Neutrophil (primary cell): ENCODE results near the gene ZNF554.

Experiments used
- H3K27ac ChIP-seq: fragments of 200-600 bp; sonication (generic); 2 replicates; pipeline ENCODE4 v1.5.1; 2016; ENCODE audit warnings: mild to moderate bottlenecking, moderate library complexity
- H3K27me3 ChIP-seq: fragments of 200-600 bp; sonication (generic); 2 replicates; pipeline ENCODE4 v1.6.0; 2016; ENCODE audit warnings: mild to moderate bottlenecking
- H3K36me3 ChIP-seq: fragments of 200-600 bp; sonication (generic); 2 replicates; pipeline ENCODE4 v1.5.1; 2017
- H3K4me1 ChIP-seq, 2 experiments: fragments of 200-600 bp in 1 of 2; sonication (generic) in 1 of 2; 1 replicate in 1 of 2; 2 replicates in 1 of 2; pipeline versions ENCODE4 v1.5.1 to v1.6.1; 2013 to 2016; ENCODE audit warnings: low read depth in 1 of 2, low read length in 1 of 2, mild to moderate bottlenecking in 1 of 2, moderate library complexity in 1 of 2; ENCODE audit not compliant: control insufficient read depth in 1 of 2, insufficient read depth in 1 of 2
- H3K4me3 ChIP-seq, 2 experiments: fragments of 200-600 bp in 1 of 2; sonication (generic) in 1 of 2; 1 replicate in 1 of 2; 2 replicates in 1 of 2; pipeline ENCODE4 v1.5.1; 2013 to 2016; ENCODE audit warnings: low read depth in 1 of 2, low read length in 1 of 2, mild to moderate bottlenecking in 1 of 2, moderate library complexity in 1 of 2
- H3K9me3 ChIP-seq: fragments of 200-600 bp; sonication (generic); 2 replicates; pipeline ENCODE4 v1.5.1; 2016
- TF ChIP-seq, protein P1 (sequence below): fragments of 200-600 bp; sonication (generic); IDR thresholded peaks from 2 replicates; pipeline ENCODE4 v1.5.1; 2016; ENCODE audit warnings: antibody characterized with exemption

The ZNF554 gene

DNA sequence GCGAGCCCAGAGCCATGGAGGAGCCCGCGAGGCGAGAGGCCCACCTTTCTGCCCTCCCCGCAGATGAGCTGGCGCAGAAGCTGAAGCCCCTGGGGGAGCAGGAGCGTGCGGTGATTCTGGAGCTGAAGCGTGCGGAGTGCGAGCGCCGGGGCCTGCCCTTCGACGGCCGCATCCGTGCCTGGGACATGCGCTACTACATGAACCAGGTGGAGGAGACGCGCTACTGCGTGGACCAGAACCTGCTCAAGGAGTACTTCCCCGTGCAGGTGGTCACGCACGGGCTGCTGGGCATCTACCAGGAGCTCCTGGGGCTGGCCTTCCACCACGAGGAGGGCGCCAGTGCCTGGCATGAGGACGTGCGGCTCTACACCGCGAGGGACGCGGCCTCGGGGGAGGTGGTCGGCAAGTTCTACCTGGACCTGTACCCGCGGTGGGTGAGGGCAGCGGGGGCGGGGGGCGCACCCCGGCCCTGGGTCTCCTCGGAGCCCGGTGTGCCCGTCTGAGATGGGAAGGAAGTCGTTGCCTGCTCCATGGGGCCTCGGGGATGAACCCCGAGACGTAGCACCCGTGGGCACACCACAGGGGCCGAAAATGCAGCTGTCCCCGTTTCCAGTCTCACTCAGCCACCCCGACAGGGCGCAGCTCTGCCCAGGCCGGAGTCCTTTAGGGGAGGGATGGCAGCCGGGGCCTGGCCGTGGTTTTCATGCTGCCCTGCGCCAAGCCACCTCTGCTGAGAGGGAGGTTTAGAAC lies 12.1 kb upstream of the ZNF554 start:
- no peaks in the 10 kb centered on the region for H3K4me1 ChIP-seq
- TF ChIP-seq, protein P1, sequence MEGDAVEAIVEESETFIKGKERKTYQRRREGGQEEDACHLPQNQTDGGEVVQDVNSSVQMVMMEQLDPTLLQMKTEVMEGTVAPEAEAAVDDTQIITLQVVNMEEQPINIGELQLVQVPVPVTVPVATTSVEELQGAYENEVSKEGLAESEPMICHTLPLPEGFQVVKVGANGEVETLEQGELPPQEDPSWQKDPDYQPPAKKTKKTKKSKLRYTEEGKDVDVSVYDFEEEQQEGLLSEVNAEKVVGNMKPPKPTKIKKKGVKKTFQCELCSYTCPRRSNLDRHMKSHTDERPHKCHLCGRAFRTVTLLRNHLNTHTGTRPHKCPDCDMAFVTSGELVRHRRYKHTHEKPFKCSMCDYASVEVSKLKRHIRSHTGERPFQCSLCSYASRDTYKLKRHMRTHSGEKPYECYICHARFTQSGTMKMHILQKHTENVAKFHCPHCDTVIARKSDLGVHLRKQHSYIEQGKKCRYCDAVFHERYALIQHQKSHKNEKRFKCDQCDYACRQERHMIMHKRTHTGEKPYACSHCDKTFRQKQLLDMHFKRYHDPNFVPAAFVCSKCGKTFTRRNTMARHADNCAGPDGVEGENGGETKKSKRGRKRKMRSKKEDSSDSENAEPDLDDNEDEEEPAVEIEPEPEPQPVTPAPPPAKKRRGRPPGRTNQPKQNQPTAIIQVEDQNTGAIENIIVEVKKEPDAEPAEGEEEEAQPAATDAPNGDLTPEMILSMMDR = no peak
- H3K4me3 ChIP-seq = no peak overlapping the region
- H3K27ac ChIP-seq = no peak overlapping the region
- H3K36me3 ChIP-seq = peaks cover 86% of the 10 kb centered on the region
- no peaks in the 10 kb centered on the region for H3K9me3 ChIP-seq
- no peaks in the 10 kb centered on the region for H3K27me3 ChIP-seq

DNA sequence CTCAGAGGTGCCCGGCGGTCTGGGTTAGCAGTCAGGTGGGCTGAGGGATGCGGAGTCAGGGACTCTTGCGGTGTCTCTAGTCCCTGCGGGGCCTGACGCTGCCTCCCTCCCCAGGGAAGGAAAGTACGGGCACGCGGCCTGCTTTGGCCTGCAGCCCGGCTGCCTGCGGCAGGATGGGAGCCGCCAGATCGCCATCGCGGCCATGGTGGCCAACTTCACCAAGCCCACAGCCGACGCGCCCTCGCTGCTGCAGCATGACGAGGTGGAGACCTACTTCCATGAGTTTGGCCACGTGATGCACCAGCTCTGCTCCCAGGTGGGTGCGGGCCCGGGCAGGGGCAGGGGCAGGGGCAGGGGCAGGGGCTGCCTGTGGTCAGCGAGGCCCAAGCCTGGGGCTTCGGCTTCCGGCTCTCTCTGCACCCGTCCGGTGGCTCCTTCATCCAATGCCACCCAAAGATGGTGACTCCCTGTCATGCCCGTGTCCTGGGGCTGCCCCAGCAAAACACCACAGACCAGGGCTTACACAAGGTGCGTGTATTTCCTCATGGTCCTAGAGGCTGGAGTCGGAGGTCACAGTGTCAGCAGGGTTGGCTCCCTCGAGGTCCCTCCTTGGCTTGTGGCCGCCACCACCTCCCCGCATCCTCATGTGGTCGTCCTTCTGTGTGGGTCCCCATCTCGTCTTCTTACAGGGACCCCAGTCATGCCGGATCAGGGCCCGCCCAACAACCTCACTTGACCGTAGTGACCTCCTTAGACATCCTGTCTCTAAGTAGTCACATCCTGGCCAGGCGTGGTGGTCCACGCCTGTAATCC lies 11.3 kb upstream of the ZNF554 start:
- no peaks in the 10 kb centered on the region for H3K27me3 ChIP-seq
- no peak overlapping the region for H3K4me3 ChIP-seq
- H3K9me3 ChIP-seq = no peaks in the 10 kb centered on the region
- no peak overlapping the region for H3K27ac ChIP-seq
- H3K4me1 ChIP-seq = no peaks in the 10 kb centered on the region
- H3K36me3 ChIP-seq = peaks cover 80% of the 10 kb centered on the region
- TF ChIP-seq, protein P1 = no peak

DNA sequence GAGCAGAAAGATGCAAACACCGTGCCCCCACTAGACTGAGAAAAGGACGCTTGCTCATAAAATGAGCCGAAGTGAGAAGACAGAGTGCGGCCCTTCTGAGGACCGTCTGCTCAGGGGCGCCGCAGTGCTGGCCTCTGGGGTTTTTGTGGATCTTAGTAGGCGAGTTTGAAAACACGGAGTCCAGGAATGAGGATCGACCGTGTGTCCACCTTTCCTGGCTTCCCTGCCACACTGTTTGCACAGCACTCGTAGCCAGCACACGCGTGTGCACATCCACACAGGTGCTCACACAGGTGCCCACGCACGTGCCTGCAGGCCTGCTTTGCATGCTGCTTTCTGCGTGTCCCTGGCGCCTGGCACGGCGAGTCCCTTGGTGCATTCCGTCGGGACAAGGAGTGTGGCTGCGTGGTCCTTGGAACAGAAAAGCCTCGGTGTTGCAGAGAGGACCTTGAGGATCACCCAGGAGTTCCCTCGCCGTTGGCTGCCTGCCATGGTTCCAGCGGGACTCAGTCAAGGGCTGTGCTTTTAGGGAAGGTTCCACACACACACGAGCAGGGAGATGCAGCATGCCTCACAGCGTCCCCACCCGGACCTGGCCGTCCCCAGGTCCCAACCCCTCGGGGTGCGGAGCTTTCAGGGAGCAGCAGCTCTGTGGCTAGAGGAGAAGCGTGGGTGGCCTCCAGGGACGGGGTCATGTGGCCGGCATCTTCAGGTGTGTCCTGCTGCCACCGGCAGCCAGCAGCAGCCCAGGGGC lies 10.1 kb upstream of the ZNF554 start:
- Histone ChIP-seq H3K9me3 (no peaks in the 10 kb centered on the region), H3K27ac (no peak overlapping the region), H3K27me3 (no peaks in the 10 kb centered on the region), H3K4me3 (no peak overlapping the region), H3K4me1 (no peaks in the 10 kb centered on the region), H3K36me3 (peaks cover 74% of the 10 kb centered on the region)
- TF ChIP-seq, protein P1 = no peak

DNA sequence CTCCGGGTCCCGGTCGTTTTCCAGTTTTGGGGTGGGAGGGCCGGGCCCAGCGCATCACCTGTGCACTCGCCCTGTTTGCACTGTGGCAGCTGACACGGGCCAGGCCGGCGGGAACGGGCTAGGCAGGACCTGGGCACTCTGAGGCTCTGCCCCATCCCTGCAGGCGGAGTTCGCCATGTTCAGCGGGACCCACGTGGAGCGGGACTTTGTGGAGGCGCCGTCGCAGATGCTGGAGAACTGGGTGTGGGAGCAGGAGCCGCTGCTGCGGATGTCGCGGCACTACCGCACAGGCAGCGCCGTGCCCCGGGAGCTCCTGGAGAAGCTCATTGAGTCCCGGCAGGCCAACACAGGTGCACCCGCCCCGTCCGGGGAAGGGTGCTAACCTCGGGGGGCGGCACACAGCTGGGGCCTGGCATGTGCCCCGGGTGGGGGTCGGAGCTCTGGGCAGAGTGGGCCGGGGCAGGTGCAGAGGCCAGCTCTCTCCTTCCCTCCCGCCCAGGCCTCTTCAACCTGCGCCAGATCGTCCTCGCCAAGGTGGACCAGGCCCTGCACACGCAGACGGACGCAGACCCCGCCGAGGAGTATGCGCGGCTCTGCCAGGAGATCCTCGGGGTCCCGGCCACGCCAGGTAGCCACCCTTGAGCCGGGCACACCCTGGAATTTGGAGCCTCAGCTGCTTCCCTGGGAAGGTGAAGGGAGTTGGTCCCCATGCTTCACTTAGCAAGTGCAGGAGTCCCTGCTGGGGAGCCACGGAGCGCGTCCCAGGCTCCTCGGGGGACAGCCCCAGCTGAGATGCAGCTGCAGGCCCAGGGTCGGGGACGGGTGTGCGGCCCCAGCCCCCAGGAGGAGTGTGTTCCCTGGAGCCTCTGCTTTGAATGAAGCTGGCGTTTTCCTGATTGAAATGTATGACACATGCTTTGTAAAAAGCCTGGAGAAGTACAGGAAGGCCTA lies 9.3 kb upstream of the ZNF554 start:
- no peaks in the 10 kb centered on the region for H3K9me3 ChIP-seq
- no peaks in the 10 kb centered on the region for H3K27me3 ChIP-seq
- H3K4me3 ChIP-seq = no peak overlapping the region
- peaks cover 70% of the 10 kb centered on the region for H3K36me3 ChIP-seq
- no peaks in the 10 kb centered on the region for H3K4me1 ChIP-seq
- no peak overlapping the region for H3K27ac ChIP-seq
- TF ChIP-seq, protein P1 = no peak
